DND-41 (cell line): ENCODE results near the gene FAM149A.

Experiments used
- ATAC-seq: fragments of 200-7000 bp; cut with Tn5 transposase; 3 replicates; pipeline ENCODE4 v1.9.1; 2021; ENCODE audit warnings: low read depth; ENCODE audit not compliant: insufficient read depth
- DNase-seq: peaks from one replicate; pipeline ENCODE4 v3.0.0-alpha.2; 2020
- H2AFZ ChIP-seq: 2 replicates; pipeline ENCODE4 v1.6.0; 2012; ENCODE audit warnings: low read depth, low read length
- H3K27ac ChIP-seq: 2 replicates; pipeline ENCODE4 v1.5.1; 2012; ENCODE audit warnings: low read length, inconsistent platforms
- H3K27me3 ChIP-seq: fragments of 200-600 bp; sonication (generic); 2 replicates; pipeline ENCODE4 v1.6.0; 2012; ENCODE audit warnings: low read length, mild to moderate bottlenecking, inconsistent platforms; ENCODE audit not compliant: insufficient read depth, poor library complexity
- H3K36me3 ChIP-seq: 2 replicates; pipeline ENCODE4 v1.5.1; 2012; ENCODE audit warnings: low read length, inconsistent platforms; ENCODE audit not compliant: insufficient read depth
- H3K4me1 ChIP-seq: 2 replicates; pipeline ENCODE4 v1.5.1; 2012; ENCODE audit warnings: mild to moderate bottlenecking, low read length; ENCODE audit not compliant: insufficient read depth
- H3K4me2 ChIP-seq: 2 replicates; pipeline ENCODE4 v1.6.0; 2012; ENCODE audit warnings: mild to moderate bottlenecking, moderate library complexity, low read length, inconsistent platforms; ENCODE audit not compliant: insufficient read depth
- H3K4me3 ChIP-seq, 2 experiments: fragments of 200-600 bp in 1 of 2; shearing (Covaris generic) in 1 of 2; 2 replicates each; pipeline ENCODE4 v1.5.1; 2012 to 2016; ENCODE audit warnings: inconsistent platforms in 2 of 2, low read length in 2 of 2, mild to moderate bottlenecking in 2 of 2, low read depth in 1 of 2, moderate library complexity in 1 of 2
- H3K79me2 ChIP-seq: 2 replicates; pipeline ENCODE4 v1.6.0; 2012; ENCODE audit warnings: low read length, inconsistent platforms; ENCODE audit not compliant: insufficient read depth
- H3K9ac ChIP-seq: 2 replicates; pipeline ENCODE4 v1.6.0; 2012; ENCODE audit warnings: low read depth, mild to moderate bottlenecking, inconsistent platforms, low read length, moderate library complexity
- H3K9me3 ChIP-seq: 2 replicates; pipeline ENCODE4 v1.5.1; 2012; ENCODE audit warnings: low read length, moderate library complexity, mild to moderate bottlenecking, inconsistent platforms; ENCODE audit not compliant: insufficient read depth, severe bottlenecking
- H4K20me1 ChIP-seq: 2 replicates; pipeline ENCODE4 v1.6.0; 2012; ENCODE audit warnings: low read length; ENCODE audit not compliant: insufficient read depth
- CTCF ChIP-seq: IDR thresholded peaks from 2 replicates; pipeline ENCODE4 v1.5.1; 2012; ENCODE audit warnings: borderline replicate concordance, low read length, moderate library complexity, mild to moderate bottlenecking; ENCODE audit not compliant: poor library complexity, severe bottlenecking; ENCODE audit errors: extremely low read depth
- EZH2 ChIP-seq: IDR thresholded peaks from 3 replicates; pipeline ENCODE4 v1.6.1; 2012; ENCODE audit warnings: borderline replicate concordance, low read depth, mild to moderate bottlenecking, moderate library complexity, low read length, inconsistent platforms; ENCODE audit not compliant: severe bottlenecking

Gene FAM149A

GRCh38 chr4:186079694-186080093 lies 24.8 kb upstream of the FAM149A start:
- Histone ChIP-seq H2AFZ (no peak overlapping the region), H3K4me2 (no peak overlapping the region), H3K27me3 (no peaks in the 10 kb centered on the region), H3K79me2 (no peaks in the 10 kb centered on the region), H3K9me3 (no peaks in the 10 kb centered on the region), H3K9ac (no peak overlapping the region), H3K36me3 (no peaks in the 10 kb centered on the region), H3K4me3 (no peak overlapping the region), H4K20me1 (no peaks in the 10 kb centered on the region), H3K27ac (no peak overlapping the region), H3K4me1 (no peaks in the 10 kb centered on the region)
- DNase-seq (no peak), ATAC-seq (no peak)
- TF ChIP-seq CTCF, result no peak
- TF ChIP-seq EZH2, result no peak

GRCh38 chr4:186081202-186081807 lies 23.2 kb upstream of the FAM149A start:
- Histone ChIP-seq H3K79me2 (no peaks in the 10 kb centered on the region), H3K9ac (no peak overlapping the region), H3K9me3 (no peaks in the 10 kb centered on the region), H2AFZ (no peak overlapping the region), H3K4me2 (no peak overlapping the region), H4K20me1 (no peaks in the 10 kb centered on the region), H3K4me3 (no peak overlapping the region), H3K27me3 (no peaks in the 10 kb centered on the region), H3K27ac (no peak overlapping the region), H3K36me3 (no peaks in the 10 kb centered on the region), H3K4me1 (no peaks in the 10 kb centered on the region)
- no peak for ATAC-seq
- TF ChIP-seq CTCF, result no peak
- TF ChIP-seq EZH2, result no peak
- no peak for DNase-seq

- DNase-seq (no peak), ATAC-seq (no peak)
- Histone ChIP-seq H3K4me3 (no peak overlapping the region), H3K4me1 (no peaks in the 10 kb centered on the region), H3K9me3 (no peaks in the 10 kb centered on the region), H3K27me3 (no peaks in the 10 kb centered on the region), H3K4me2 (no peak overlapping the region), H3K79me2 (no peaks in the 10 kb centered on the region), H3K27ac (no peak overlapping the region), H4K20me1 (no peaks in the 10 kb centered on the region), H3K9ac (no peak overlapping the region), H3K36me3 (no peaks in the 10 kb centered on the region), H2AFZ (no peak overlapping the region)
- no peak for TF ChIP-seq EZH2
- TF ChIP-seq CTCF, result no peak
Observed at GRCh38 chr4:186082221-186082620, 22.3 kb upstream of the FAM149A start.
